Right cardiac atrium (tissue), 5 donors: ENCODE results near the gene MYOC. TPM values are rescaled to one million over a fixed set of nuclear protein-coding genes. Genes with fewer than 3 reads are reported as not detected.
A peak's percentile ranks its signal among the peaks of the same experiment; 100 is the strongest.
"Not testable (repeated sequence)": the region's sequence is repeated elsewhere in the genome, so short reads cannot be mapped to it uniquely, and the experiment has no call there.

ENCODE experiments used
- ATAC-seq, 2 donors: fragments of 200-7000 bp; cut with Tn5 transposase; one replicate each; pipeline versions ENCODE4 v1.8.0 to v1.9.1; 2020; ENCODE audit warnings: moderate library complexity in 2 of 2, mild to moderate bottlenecking in 1 of 2
- DNase-seq, 3 donors: peaks; one replicate each; pipeline ENCODE4 v3.0.0-alpha.2; 2020
- H3K27ac ChIP-seq: one replicate; pipeline ENCODE4 v1.5.1; 2013; ENCODE audit warnings: mild to moderate bottlenecking, low read length, control low read depth, moderate library complexity
- H3K27me3 ChIP-seq: one replicate; pipeline ENCODE4 v1.6.1; 2013; ENCODE audit not compliant: control insufficient read depth, insufficient read depth
- H3K4me1 ChIP-seq: one replicate; pipeline ENCODE4 v1.6.1; 2013; ENCODE audit warnings: low read length; ENCODE audit not compliant: control insufficient read depth, insufficient read depth
- H3K4me3 ChIP-seq: one replicate; pipeline ENCODE4 v1.5.1; 2013; ENCODE audit warnings: low read length, control low read depth
- H3K9me3 ChIP-seq: one replicate; pipeline ENCODE4 v1.6.1; 2013; ENCODE audit warnings: low read length; ENCODE audit not compliant: control insufficient read depth
- WGBS: extraction: QIAGEN DNeasy Blood & Tissue Kit; methylation state at CpG from one replicate; pipeline ENCODE4 v1.1.7; 2013; 5-methylcytosine and 5-hydroxymethylcytosine counted together
- intact Hi-C, 4 donors: fragments of 100-400 bp; cut with DNase I; formaldehyde crosslinking; loops; one replicate each; pipeline versions ENCODE4 v1.11.0 to v1.14.0; 2022 to 2023
- long read RNA-seq, 4 donors: library from polyadenylated mRNA; unstranded; transcript quantifications; one replicate each; pipeline ENCODE4 v2.0.0, GENCODE V29; 2020 to 2021
- polyA plus RNA-seq: library from polyadenylated mRNA; stranded (reverse); fragments of 200-250 nt; gene quantifications from one replicate; pipeline ENCODE4 v1.2.3, GENCODE V29; 2013
- total RNA-seq, 4 donors: library from RNA; stranded (reverse); fragmentation: NEBNext Ultra II Directional; extraction: Animal tissue kit (Norgen Biotek cat#: 25700); gene quantifications; one replicate each; pipeline ENCODE4 v1.2.1, GENCODE V29; 2021
- donor health status: healthy with polysubstance abuse.
- donor health status: DM: no; HTN: yes; CAD: no.
- donor health status: DM: no; HTN: no; CAD: no.
- donor health status: DM: no; HTN: yes; CAD: no; lungs with severe emphysema.
- donor health status: DM: yes; HTN: yes; CAD: no.

Gene MYOC
- total RNA-seq (1 to 10 TPM; 3.3 to 5.6 (median 4.2) TPM), polyA plus RNA-seq (8.3 TPM)
- long read RNA-seq, donor 1, transcript MYOC-201 (3 exons, 2,095 nt): major isoform, 11 of 12 reads
- long read RNA-seq, donor 1, partial matches to known transcripts: 0 of 12 reads
- long read RNA-seq, donor 1, other reads (novel, unspliced or antisense): 1 of 12 reads
- long read RNA-seq, donor 2, transcript MYOC-201 (3 exons, 2,095 nt): major isoform, 6 of 6 reads
- long read RNA-seq, donor 2, partial matches to known transcripts: 0 of 6 reads
- long read RNA-seq, donor 2, other reads (novel, unspliced or antisense): 0 of 6 reads
- long read RNA-seq, donor 3, transcript MYOC-201 (3 exons, 2,095 nt): major isoform, 21 of 21 reads
- long read RNA-seq, donor 3, partial matches to known transcripts: 0 of 21 reads
- long read RNA-seq, donor 3, other reads (novel, unspliced or antisense): 0 of 21 reads
- long read RNA-seq, donor 4, partial matches to known transcripts: 0 of 1 reads
- long read RNA-seq, donor 4, other reads (novel, unspliced or antisense): 0 of 1 reads

DNA sequence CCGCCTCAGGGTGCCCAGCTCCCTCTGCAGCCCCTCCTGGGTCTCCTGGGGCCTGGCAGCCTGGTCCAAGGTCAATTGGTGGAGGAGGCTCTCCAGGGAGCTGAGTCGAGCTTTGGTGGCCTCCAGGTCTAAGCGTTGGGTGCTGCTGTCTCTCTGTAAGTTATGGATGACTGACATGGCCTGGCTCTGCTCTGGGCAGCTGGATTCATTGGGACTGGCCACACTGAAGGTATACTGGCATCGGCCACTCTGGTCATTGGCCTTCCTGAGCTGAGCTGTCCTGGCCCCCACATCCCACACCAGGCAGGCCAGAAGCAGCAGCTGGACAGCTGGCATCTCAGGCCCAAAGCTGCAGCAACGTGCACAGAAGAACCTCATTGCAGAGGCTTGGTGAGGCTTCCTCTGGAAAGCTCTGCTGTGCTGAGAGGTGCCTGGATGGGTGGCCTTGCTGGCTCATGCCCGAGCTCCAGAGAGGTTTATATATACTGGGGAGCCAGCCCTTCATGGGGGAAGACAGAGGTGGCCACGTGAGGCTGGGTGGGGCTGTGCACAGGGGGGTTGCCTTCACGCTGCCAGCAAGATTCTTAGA, at the start of gene MYOC:
TSS of gene MYOC (minus strand) at position 455 of the 589 bp plus-strand sequence. CDS start at position 378, 77 bp downstream.
- intact Hi-C loops: loop anchor here in 1 of 4 donors (10.0 kb wide), 1 partner anchor 332 kb away; no protein-coding TSS in a partner anchor
- Histone ChIP-seq H3K27ac (no peak within 1 kb of the TSS), H3K27me3 (no peaks in the 10 kb centered on the region), H3K4me1 (peaks cover 3% of the 10 kb centered on the region), H3K4me3 (no peak within 1 kb of the TSS), H3K9me3 (no peaks in the 10 kb centered on the region)
- WGBS: 56% methylated on average over 8 of the region's 8 CpGs
- ATAC-seq (no peak), DNase-seq (peak in 2 of 3 donors; percentile 60 to 71)

DNA sequence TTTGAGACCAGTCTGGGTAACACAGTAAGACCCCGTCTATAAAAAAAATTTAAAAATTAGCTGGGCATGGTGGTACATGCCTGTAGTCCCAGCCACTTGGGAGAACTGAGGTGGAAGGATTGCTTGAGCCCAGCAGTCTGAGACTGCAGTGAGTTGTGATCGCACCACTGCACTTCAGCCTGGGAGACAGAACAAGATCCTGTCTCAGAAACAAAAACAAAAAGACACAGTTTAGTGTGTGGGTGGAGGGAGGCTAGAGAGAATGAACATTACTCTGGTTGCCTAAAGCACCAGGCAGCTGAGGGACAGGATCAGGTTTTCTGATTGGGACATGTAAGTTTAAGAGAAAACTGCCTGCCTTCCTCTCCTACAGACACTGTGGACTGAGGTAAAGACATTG, 47.0 kb upstream of the MYOC start:
- H3K27me3 ChIP-seq: no peaks in the 10 kb centered on the region
- no peak for DNase-seq
- WGBS: 87% methylated on average over 2 of the region's 2 CpGs
- no peaks in the 10 kb centered on the region for H3K4me1 ChIP-seq
- ATAC-seq: no peak
- no peak overlapping the region for H3K27ac ChIP-seq
- intact Hi-C loops: no loop called here
- H3K4me3 ChIP-seq: no peak overlapping the region
- no peaks in the 10 kb centered on the region for H3K9me3 ChIP-seq

DNA sequence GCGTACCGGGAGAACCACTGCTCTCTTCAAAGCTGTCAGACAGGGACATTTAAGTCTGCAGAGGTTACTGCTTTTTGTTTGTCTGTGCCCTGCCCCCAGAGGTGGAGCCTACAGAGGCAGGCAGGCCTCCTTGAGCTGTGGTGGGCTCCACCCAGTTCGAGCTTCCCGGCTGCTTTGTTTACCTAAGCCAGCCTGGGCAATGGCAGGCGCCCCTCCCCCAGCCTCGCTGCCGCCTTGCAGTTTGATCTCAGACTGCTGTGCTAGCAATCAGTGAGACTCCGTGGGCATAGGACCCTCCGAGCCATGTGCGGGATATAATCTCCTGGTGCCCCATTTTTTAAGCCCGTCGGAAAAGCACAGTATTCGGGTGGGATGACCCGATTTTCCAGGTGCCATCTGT, 43.3 kb upstream of the MYOC start:
- H3K27me3 ChIP-seq, H3K27ac ChIP-seq, ATAC-seq, H3K4me3 ChIP-seq, intact Hi-C loops, H3K4me1 ChIP-seq, DNase-seq, H3K9me3 ChIP-seq: not testable (repeated sequence)
- whole genome bisulfite sequencing: 91% methylated on average over 9 of the region's 14 CpGs

DNA sequence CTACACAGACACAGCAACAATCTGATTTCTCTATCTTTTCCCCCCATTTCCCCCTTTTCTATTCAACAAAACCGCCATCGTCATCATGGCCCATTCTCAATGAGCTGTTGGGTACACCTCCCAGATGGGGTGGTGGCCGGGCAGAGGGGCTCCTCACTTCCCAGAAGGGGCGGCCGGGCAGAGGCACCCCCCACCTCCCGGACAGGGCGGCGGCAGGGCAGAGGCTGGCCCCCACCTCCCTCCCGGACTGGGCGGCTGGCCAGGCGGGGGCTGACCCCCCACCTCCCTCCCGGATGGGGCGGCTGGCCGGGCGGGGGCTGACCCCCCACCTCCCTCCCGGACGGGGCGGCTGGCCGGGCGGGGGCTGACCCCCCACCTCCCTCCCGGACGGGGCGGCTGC, 41.1 kb upstream of the MYOC start:
- H3K9me3 ChIP-seq, H3K27me3 ChIP-seq, H3K4me3 ChIP-seq, H3K4me1 ChIP-seq, H3K27ac ChIP-seq, intact Hi-C loops, ATAC-seq: not testable (repeated sequence)
- 96% methylated on average over 11 of the region's 23 CpGs for WGBS
- DNase-seq: peak in 1 of 3 donors; percentile 38

DNA sequence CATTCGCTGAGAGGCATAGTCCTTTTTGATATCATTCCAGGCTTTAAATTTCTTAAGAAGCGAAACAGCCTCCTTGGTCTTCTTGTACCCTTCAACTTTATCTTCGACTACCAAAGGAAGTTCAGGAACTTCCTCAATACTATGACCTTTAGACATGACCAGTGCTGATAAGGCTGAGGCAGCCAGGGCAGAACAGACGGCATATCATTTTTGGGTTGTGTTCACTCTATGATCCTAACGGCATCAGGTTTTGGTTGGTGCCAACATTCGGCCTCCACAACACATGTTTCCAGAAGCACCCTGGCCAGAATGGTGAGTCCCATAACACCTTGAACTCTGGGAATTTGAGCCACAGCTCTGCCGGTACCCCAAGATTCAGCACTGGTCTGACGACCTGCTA, 31.4 kb upstream of the MYOC start:
- 65% methylated on average over 8 of the region's 8 CpGs for WGBS
- no peak for DNase-seq
- Histone ChIP-seq H3K4me1 (no peaks in the 10 kb centered on the region), H3K27ac (no peak overlapping the region), H3K4me3 (no peak overlapping the region), H3K27me3 (no peaks in the 10 kb centered on the region), H3K9me3 (no peaks in the 10 kb centered on the region)
- ATAC-seq: no peak
- intact Hi-C loops: no loop called here

DNA sequence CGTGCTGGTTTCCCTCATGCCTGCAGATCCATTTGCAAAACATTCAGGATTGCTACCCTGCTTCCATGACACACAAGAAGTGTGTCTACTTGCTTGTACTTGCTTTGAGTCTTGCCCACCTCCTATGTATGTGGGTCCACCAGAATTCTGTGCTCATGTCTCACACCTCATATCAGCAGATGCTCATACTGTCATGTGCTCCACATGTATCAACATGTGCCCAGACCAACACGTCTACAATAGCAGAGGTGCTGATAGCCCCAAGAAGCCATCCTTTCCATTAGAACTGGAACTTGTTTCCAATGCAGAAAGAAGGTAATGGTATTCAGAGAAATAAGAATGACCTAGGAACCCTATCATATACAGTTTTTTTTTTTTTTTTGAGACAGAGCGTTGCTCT, 27.9 kb upstream of the MYOC start:
- H3K4me3 ChIP-seq: no peak overlapping the region
- ATAC-seq (no peak), DNase-seq (no peak)
- no peaks in the 10 kb centered on the region for H3K27me3 ChIP-seq
- 95% methylated on average over 3 of the region's 3 CpGs for WGBS
- no peaks in the 10 kb centered on the region for H3K4me1 ChIP-seq
- H3K27ac ChIP-seq: no peak overlapping the region
- intact Hi-C loops: no loop called here
- no peaks in the 10 kb centered on the region for H3K9me3 ChIP-seq

DNA sequence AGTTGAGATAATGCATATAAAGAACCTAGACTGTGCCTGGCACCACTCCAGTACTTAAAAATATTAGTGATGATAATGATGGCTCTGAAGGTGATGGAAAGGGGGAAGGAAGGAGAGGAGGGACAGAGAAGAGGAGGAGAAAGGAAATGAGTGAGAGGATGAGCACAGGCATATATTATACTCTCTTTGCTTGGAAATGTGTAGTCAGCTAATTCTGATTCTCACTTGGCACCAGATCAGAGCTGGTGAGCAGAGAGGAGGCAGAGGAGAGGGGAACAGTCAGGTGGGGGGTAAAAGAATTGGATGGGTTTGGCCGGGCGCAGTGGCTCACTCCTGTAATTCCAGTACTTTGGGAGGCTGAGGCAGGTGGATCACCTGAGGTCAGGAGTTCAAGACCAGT, 24.3 kb upstream of the MYOC start:
- Histone ChIP-seq H3K4me1 (no peaks in the 10 kb centered on the region), H3K27ac (no peak overlapping the region), H3K4me3 (no peak overlapping the region), H3K9me3 (no peaks in the 10 kb centered on the region), H3K27me3 (no peaks in the 10 kb centered on the region)
- DNase-seq (no peak), ATAC-seq (no peak)
- 95% methylated on average over 2 of the region's 2 CpGs for WGBS
- intact Hi-C loops: no loop called here

DNA sequence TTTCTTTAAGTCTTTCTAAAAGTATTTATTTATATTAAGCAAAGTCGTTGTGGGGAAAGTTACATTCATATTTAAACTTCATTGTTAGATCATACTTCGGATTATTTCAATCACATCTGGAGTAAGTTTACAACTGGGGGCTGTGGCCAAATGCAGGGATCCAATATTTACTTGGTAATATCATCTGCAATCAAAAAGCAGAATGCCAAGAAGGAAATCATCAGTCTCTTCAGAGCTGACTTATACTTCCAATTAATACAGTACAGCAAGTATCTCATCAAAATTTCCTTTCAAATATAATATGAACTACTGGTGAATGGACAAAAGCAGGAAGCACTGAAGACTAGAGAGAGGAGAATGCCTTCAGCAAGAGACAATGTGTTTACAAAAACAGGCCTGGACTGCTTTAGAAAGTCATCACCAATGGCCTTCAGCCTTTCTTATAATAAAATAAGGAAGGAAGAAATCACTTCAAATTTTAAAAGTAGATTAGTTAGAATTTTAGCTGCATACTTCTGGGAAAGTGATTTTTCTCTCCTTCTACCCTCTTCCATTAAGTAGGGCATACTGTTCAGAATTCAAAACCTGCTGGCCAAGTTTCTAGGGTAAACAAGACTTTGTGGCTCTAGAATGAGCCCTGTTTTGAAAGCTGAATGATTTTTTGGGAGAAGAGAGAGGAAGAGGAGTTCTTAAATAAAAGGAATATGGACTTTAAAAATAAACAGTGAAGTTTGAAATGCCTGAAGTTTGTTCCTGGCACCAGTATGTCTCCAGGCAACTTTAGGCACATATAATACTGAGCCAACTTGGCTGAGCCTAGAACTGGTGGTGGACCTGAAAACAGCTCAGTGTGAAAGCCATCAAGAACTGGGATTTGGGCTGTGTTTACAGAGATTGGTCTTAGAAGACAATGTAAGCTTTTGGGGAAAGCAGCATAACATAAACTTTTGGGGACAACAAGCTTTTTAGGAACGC, 22.2 kb upstream of the MYOC start:
- WGBS: 63% methylated on average over 3 of the region's 3 CpGs
- H3K27ac ChIP-seq: no peak overlapping the region
- H3K4me1 ChIP-seq: no peaks in the 10 kb centered on the region
- no peak overlapping the region for H3K4me3 ChIP-seq
- H3K9me3 ChIP-seq: no peaks in the 10 kb centered on the region
- intact Hi-C loops: no loop called here
- no peak for DNase-seq
- peak in 1 of 2 donors; percentile 88 for ATAC-seq
- no peaks in the 10 kb centered on the region for H3K27me3 ChIP-seq

DNA sequence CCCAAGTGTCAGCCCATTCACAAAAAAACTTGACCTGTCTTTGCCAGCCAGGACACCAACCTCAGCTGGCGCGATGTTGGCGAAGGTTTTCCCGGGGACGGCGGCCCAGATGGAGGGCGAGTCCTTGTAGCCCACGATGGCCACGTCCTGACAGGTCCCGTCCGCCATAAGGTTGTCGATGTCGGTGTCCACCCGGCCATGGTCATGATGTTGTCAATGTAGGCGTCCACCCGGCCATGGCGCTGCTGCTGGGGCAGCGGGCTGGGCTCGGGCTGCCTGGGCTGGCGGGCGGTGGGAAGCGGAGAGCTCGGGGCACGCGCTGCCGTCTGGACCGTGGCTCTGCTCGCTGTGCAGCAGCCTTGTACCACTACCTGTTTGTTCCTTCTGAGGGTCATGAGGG, 18.3 kb upstream of the MYOC start:
- ATAC-seq (no peak), DNase-seq (no peak)
- H3K4me3 ChIP-seq: no peak overlapping the region
- no peaks in the 10 kb centered on the region for H3K9me3 ChIP-seq
- no peak overlapping the region for H3K27ac ChIP-seq
- WGBS: 99% methylated on average over 28 of the region's 28 CpGs
- H3K4me1 ChIP-seq: no peaks in the 10 kb centered on the region
- no peaks in the 10 kb centered on the region for H3K27me3 ChIP-seq
- intact Hi-C loops: no loop called here

DNA sequence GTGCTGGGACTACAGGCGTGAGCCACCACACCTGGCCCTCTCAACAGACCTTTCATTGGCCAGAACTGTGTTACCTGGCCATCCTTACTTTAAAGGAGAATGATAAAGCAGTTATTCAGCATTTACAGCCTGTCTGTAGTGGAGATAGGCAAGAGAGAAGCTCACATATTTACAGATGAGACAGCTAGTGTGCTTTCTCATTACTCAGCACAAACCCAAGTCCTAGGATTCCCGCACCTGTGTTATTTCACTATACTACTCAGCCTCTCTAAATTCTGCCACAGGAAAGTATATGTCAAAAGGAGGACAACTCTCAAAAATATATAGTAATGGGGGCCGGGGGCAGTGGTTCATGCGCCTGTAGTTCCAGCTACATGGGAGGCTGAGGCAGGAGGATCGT, 15.9 kb upstream of the MYOC start:
- no peak overlapping the region for H3K4me3 ChIP-seq
- 97% methylated on average over 5 of the region's 5 CpGs for whole genome bisulfite sequencing
- H3K27ac ChIP-seq: no peak overlapping the region
- intact Hi-C loops: no loop called here
- ATAC-seq: no peak
- no peaks in the 10 kb centered on the region for H3K27me3 ChIP-seq
- DNase-seq: no peak
- no peaks in the 10 kb centered on the region for H3K9me3 ChIP-seq
- peaks cover 2% of the 10 kb centered on the region for H3K4me1 ChIP-seq
